HCEC 1CT (cell line): Measurements from ENCODE around the gene SI.
"Not testable (repeated sequence)": the region's sequence is repeated elsewhere in the genome, so short reads cannot be mapped to it uniquely, and the experiment has no call there.

Source experiments
- DNase-seq: peaks from one replicate; pipeline ENCODE4 v3.0.0-alpha.2; 2017

SI gene

DNA sequence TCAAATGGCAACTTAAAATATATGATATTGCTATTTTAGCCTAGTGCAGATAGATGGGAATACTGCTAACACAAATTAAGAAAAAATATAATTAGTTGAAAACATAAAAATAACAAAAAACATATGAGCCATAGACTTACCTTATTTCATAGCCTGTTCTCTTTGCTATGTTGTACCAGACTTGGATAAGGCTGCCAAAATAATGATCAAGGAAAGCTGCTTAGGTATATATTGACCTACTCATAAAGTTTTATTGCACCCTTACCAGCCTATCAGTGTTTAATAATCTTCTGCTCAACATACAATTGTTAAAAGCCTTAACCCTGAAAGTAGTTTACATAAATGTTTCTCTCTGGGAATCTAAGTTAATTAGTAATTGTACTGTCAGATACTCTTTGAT, at the start of gene SI:
SI (minus strand) TSS at position 204 of the 400 bp plus-strand sequence. CDS start 2,484 bp downstream, outside the sequence.
- no peak for DNase-seq

DNA sequence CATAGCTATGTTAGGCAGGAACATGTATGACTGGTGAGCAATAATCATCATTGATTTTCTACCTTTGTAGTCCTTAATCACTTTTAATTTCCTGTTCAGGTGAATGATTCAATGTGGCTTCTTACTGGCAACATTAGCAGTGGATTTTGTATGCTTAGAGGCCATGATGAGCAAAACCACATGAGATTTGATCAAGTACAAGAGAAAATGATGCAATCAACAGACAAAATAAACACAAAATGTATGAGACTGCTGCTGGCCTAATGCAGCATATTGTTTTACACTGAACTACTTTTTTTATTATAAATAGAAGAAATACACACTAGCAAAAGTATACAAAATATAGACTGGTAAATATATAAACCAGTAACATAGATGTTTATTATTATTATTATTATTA, 47.5 kb upstream of the SI start:
- DNase-seq = no peak

DNA sequence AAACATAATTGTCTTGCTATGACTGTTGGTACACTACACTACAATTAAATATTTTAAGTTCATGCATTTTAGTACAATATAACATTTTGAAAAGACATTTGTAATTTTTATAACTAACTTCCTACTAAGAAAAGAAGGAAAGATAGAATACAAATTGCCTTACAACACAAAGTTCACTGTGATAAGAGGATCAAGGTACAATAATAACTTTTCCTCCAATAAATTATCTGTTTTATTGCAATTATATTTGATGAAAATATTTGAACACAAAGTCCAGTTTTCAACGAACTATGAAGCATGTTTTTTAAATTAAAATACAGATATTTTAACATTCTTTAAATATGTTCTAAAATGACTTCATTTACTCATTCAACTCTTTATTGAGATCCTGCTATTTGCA, 33.1 kb upstream of the SI start:
- no peak for DNase-seq

DNA sequence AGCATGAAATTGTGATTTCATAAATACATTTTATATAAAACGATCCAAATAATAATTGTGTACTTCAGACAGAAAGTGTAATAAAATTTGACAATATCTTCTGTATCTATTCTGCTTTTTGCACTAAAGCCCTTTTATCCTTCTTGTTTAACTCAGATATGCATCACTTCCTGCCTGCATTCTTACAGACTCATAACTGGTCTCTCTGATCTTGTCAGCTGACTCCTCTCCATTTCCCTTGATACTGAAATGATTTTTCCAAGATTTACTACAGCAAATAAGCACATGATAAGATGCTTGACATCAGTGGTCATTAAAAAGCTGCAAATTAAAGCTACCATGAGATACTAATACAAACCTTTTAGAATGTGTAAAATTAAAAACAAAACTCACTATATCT, 25.3 kb upstream of the SI start:
- no peak for DNase-seq

DNA sequence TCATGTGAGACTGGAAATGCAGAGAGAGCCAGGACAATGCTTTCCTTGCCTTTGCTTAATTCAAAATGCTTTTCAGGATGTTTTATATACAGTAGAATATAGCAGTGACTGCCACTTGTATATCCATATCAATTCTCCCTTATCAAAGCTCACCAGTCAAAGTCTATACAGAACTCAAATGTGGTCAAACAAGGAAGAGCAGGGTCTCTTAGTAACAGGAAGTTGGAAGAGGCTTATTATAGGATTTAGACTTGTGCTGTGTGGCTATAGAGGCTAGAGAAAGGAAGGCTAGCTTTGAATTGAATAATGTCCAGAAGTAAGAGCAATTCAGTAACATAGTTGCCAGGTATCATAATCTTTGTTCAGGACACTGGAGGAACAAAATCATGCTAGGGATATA, 4.4 kb upstream of the SI start:
- no peak for DNase-seq

DNA sequence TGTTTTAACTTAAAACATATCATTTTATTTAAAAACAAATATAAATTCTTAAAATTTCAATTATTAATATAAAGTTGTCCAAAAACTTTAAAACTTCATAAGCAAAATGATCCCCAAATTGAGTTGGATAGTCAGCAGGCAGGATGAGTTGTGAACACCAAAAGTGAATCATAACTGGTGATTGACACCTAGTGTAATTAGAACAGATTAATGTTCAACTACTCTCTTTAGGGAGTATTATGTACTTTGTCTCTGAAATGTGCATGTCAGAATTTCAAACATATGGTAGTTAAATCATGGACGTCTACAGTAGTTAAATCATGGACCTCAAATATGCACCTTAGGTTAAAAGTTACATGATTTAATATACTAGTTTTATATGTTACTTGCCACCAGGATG, 2.9 kb upstream of the SI start:
- no peak for DNase-seq

DNA sequence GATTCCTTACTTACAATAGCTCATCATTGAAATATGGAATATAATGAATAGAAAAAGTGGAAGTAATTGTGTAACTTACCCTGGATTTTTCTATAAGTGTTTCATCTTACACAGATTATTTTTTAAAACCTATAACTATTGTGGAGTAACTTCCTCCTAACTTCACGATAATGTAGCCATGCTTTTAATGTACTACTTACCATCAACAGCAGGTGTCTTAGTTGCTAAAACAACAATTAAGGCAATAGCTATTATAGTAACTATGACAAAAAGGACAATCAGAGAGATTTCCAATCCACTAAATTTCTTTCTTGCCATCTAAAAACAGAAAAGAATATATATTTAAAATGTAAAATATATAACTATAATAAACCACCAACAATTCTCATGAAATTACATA, 2.6 kb downstream of the SI start:
- DNase-seq = no peak

DNA sequence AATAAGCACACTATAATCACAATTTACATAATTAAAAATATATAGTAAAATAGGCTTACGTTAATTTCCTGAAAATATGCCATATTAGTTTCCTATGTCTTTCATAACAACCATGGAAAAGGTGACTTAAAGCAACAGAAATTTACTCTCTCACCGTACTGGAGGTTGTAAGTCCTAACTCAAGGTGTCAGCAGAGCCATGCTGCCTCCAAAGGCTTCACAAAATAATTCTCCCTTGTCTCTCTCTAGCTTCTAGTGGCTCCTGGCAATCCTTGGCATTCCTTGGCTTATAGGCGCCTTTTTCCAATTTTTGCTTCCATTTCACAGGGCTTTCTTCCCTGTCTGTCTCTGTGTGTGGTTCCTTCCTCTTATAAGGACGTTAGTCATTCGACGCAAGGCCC, 7.6 kb downstream of the SI start:
- DNase-seq = no peak

DNA sequence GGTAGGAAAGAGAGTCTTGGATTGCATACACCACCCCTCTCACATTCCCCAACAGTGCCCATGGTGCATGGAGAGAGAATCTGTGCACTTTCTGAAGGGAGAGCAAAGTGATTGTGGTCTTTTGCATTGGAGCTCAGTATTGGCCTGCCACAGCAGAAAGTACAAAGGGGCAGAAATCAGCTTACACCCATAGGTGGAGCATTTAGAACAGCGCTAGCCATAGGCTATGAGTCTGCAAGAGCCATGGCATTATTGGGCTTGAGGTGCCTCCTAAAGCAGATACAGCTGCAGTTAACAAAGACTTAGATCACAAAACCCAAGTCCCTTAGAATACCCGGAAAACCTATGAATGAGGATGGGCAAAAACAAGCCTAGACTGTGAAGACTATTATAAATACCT, 21.8 kb downstream of the SI start:
- no peak for DNase-seq

DNA sequence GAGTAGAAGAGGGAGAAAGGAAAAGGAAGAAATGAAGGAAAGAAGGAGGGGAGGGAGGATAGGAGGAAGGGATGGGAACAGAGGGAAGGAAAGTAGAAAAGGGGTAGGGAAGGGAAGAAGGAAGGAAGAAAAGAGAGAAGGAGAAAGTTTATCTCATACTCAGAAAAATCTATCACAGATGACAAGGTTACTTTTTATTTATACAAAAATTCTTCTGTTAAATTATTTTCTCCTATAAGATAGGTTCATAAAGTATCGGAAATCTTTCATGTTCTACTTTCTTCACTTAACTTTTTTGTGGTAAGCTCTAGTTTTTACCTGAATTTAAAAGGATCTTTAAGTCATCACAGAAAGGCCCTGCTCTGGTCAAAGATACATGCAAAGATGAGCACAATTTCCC, 38.1 kb downstream of the SI start:
- DNase-seq = no peak

DNA sequence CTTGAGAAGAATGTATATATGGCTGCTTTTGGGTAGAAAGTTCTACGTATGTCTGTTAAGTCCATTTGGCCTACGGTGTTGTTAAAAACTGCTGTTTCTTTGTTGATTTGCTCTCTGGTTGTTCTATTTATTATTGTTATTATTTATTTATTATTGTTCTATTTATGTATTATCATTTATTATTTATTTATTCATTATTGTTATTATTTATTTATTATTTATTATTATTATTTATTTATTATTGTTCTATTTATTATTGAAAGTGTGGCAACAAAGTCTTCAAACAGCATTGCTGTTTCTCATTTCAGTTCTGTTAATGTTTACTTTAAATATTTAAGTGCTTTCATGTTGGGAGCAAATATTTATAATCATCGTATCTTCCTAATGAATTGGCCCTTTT, 66.7 kb downstream of the SI start:
- DNase-seq = no peak

DNA sequence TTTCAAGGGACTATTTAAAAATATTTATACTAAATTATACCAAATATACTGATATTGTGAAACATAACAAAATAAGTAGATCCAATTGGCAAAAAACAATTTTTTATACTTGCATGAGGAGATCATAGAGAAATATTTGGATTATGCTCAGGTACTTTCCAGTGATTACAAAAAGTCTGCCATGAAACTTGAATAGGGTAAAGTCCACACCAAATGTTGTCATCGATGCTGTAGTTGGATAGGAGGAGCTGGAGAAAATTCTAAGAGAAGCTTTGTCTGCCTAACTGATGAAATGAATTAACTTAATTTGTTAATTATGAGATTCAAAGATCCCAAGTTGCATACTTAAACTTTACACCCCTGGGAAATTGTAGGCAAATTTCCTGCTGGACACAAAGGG, 93.3 kb downstream of the SI start:
- no peak for DNase-seq

DNA sequence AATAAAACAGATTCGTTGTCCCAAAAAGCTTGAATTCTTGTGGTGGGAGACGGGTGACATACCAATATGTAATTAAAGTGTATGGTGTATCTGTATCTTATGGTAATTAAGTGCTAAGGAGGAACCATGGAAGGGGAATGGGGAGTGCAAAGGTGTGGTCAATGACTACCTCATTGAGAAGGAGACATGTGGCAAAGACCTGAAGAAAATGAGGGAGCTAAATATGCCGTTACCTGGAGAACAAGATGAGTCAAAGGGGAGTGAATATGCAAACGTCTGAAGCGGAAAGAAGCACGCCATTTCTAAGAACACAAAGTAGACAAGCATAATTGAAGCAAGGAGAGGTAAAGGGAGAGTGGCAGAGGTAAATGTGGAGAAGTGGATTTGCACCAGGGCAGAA, 115.7 kb downstream of the SI start:
- no peak for DNase-seq

DNA sequence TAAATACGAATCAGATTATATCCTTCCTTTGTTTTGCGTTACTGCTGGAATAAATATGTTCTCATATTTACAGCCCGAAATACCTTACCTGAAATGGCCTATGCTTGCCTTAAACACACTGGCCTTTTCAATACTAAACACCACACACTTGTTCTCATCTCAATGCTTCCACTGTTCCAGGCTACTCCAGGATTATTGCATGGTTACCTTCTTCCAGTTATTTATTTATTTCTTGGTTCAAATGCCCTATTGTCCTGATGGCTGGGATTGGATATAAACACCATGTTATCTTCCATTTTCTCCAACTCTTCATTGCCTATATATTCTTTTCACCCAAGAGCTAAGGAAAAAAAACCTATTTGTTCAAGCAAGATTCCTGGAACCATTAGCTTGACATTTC, 125.3 kb downstream of the SI start:
- DNase-seq = no peak

DNA sequence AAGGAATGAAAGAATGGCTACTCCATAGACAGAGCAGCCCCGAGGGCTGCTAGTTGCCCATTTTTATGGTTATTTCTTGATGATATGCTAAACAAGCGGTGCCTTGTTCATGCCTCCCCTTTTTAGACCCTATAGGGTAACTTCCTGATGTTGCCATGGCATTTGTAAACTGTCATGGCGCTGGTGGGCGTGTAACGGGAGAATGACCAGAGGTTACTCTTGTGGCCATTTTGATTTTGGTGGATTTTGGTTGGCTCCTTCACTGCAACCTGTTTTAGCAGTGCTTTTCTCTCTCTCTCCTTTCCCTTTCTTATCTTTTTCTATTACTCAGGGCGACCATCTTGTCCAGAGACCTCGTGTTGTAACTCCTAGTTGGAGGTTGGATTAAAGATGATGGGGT, 126.9 kb downstream of the SI start:
- not testable (repeated sequence) for DNase-seq

DNA sequence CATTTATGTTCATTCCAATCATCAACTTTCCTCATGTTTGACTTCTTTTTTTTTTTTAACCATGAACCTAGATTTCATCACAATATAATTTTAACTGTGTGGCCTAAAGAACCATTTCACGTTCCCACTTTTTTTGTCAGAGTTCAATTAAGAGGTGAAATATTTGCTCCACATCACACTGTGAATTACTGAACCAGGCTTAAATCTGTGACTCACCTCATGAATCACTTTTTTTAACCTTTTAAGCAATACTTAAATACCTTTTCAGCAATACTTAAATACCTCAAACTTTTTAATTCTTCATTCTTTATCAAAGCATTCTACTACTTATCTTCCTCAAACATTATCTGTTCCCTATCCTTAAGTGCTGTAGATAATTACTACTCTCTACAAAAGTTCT, 137.6 kb downstream of the SI start:
- DNase-seq = no peak

DNA sequence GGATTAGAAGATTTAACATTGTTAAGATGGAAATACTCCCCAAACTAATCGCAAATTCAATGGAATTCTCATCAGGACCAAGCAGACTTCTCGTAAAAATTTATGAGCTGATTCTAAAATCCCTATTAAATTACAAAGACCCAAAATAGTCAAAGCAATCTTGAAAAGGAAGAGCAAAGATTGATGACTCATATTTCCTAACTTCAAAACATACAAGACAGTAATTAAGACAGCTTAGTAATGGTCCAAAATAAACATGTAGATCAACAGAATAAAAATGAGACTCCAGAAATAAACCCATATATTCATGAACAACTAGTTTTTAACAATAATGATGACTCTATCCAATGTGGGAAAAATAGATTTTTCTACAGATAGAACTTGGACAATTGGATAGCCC, 148.7 kb downstream of the SI start:
- DNase-seq = no peak
